HepG2 (cell line): ENCODE results near the gene DNAAF1. TPM values are rescaled to one million over a fixed set of nuclear protein-coding genes. Genes with fewer than 3 reads are reported as not detected.
A peak's percentile ranks its signal among the peaks of the same experiment; 100 is the strongest.

ENCODE experiments used
- ATAC-seq: fragments of 200-7000 bp; cut with Tn5 transposase; 3 replicates; pipeline ENCODE4 v1.9.1; 2020; ENCODE audit warnings: mild to moderate bottlenecking, moderate library complexity
- BruUV-seq: library from RNA; stranded (reverse); fragments of 400-500 nt; replicated peaks from 2 replicates; lab custom pipeline; 2021; lab: Mats Ljungman, UMichigan
- CTCF ChIA-PET: fragments of 300-600 bp; formaldehyde crosslinking; extraction: SDS; loops from one replicate; lab custom pipeline; 2021; ENCODE audit warnings: low total read pairs, inconsistent platforms, low intra/inter-chr PET ratio; lab: Yijun Ruan, JAX
- POLR2A ChIA-PET: fragments of 350-600 bp; sonication (Branson Sonifier 250); formaldehyde crosslinking; loops from one replicate; lab custom pipeline; 2020; ENCODE audit warnings: antibody characterized with exemption, inconsistent platforms; lab: Yijun Ruan, JAX
- DNase-seq: peaks from one replicate; pipeline ENCODE4 v3.0.0-alpha.2; 2015; ENCODE audit warnings: low spot score
- FAIRE-seq: peaks from 3 replicates; lab custom pipeline; 2011; peaks lifted over from hg19 to GRCh38; lab: Jason Lieb, UNC
- H2AFZ ChIP-seq: one replicate; pipeline ENCODE4 v1.6.1; 2011; ENCODE audit warnings: low read length, inconsistent platforms
- H3K27ac ChIP-seq: fragments of 300-600 bp; 3 replicates; pipeline ENCODE4 v1.8.0; 2011; ENCODE audit warnings: mixed run types, mild to moderate bottlenecking, mixed read lengths, low read length, inconsistent platforms; ENCODE audit not compliant: insufficient read depth; ENCODE audit errors: extremely low read length
- H3K27me3 ChIP-seq, 2 experiments: fragments of 200-600 bp in 1 of 2; 2 replicates in 1 of 2; 3 replicates in 1 of 2; pipeline versions ENCODE4 v1.6.0 to v1.8.0; 2011; ENCODE audit warnings: low read length in 2 of 2, mild to moderate bottlenecking in 2 of 2, moderate library complexity in 2 of 2, inconsistent platforms in 1 of 2; ENCODE audit not compliant: insufficient read depth in 2 of 2, control insufficient read depth in 1 of 2
- H3K36me3 ChIP-seq, 2 experiments: fragments of 200-600 bp in 1 of 2; replicated peaks in 1 of 2; 2 replicates in 1 of 2; 3 replicates in 1 of 2; pipeline versions ENCODE4 v1.5.1 to v1.8.0; 2011; ENCODE audit warnings: low read length in 2 of 2, inconsistent platforms in 1 of 2; ENCODE audit not compliant: insufficient read depth in 2 of 2, control insufficient read depth in 1 of 2
- H3K4me1 ChIP-seq: 2 replicates; pipeline ENCODE4 v1.5.1; 2012; ENCODE audit warnings: low read length, inconsistent platforms; ENCODE audit not compliant: insufficient read depth
- H3K4me2 ChIP-seq: 2 replicates; pipeline ENCODE4 v1.6.0; 2011; ENCODE audit warnings: low read depth, low read length, inconsistent platforms
- H3K4me3 ChIP-seq, 3 experiments: fragments of 200-600 bp in 1 of 3; sonication (generic), shearing (Covaris generic) in 1 of 3; replicated peaks in 1 of 3; 2 replicates each; pipeline ENCODE4 v1.5.1; 2011 to 2016; ENCODE audit warnings: low read length in 3 of 3, inconsistent platforms in 2 of 3, low read depth in 2 of 3, mild to moderate bottlenecking in 2 of 3, control low read depth in 1 of 3, mixed read lengths in 1 of 3; ENCODE audit not compliant: insufficient read depth in 1 of 3
- H3K79me2 ChIP-seq: one replicate; pipeline ENCODE4 v1.6.1; 2011; ENCODE audit warnings: low read length, inconsistent platforms; ENCODE audit not compliant: insufficient read depth
- H3K9ac ChIP-seq: 2 replicates; pipeline ENCODE4 v1.6.0; 2011; ENCODE audit warnings: mild to moderate bottlenecking, low read depth, low read length, inconsistent platforms; ENCODE audit not compliant: insufficient read depth
- H3K9me3 ChIP-seq: 2 replicates; pipeline ENCODE4 v1.5.1; 2012; ENCODE audit warnings: mild to moderate bottlenecking, low read length
- H4K20me1 ChIP-seq: 2 replicates; pipeline ENCODE4 v1.6.0; 2011; ENCODE audit warnings: inconsistent platforms, mild to moderate bottlenecking, low read length, moderate library complexity; ENCODE audit not compliant: insufficient read depth
- FIP1L1 ChIP-seq: fragments of 200-400 bp; formaldehyde crosslinking; IDR thresholded peaks from 2 replicates; pipeline ENCODE4 v1.6.1; 2018; ENCODE audit warnings: low read depth, mild to moderate bottlenecking, low read length, moderate library complexity, borderline replicate concordance; ENCODE audit not compliant: insufficient read depth
- FOXP4 ChIP-seq: sonication (generic); formaldehyde crosslinking; IDR thresholded peaks from 2 replicates; pipeline ENCODE4 v1.4.0; 2020; ENCODE audit warnings: missing genetic modification reagents
- ZBTB10 ChIP-seq: sonication (generic); formaldehyde crosslinking; IDR thresholded peaks from 2 replicates; pipeline ENCODE4 v1.4.0; 2020; ENCODE audit warnings: missing genetic modification reagents, borderline replicate concordance
- ZNF337 ChIP-seq: sonication (generic); formaldehyde crosslinking; IDR thresholded peaks from 2 replicates; pipeline ENCODE4 v1.5.1; 2020; ENCODE audit warnings: missing genetic modification reagents, low read depth, mild to moderate bottlenecking, borderline replicate concordance
- WGBS: methylation state at CpG from one replicate; pipeline ENCODE4 v1.1.6; 2017; ENCODE audit warnings: low lambda C conversion rate; 5-methylcytosine and 5-hydroxymethylcytosine counted together
- in situ Hi-C: cut with HindIII; loops from 2 replicates; pipeline ENCODE4 v1.10.0; 2017; ENCODE audit warnings: low pct_unique_long_range_greater_than_20kb; ENCODE audit not compliant: extremely low pct_ligation_motif_present
- intact Hi-C: fragments of 100-400 bp; cut with micrococcal nuclease; formaldehyde crosslinking; loops from one replicate; pipeline ENCODE4 v1.10.0; 2022; ENCODE audit not compliant: unreplicated experiment
- polyA plus RNA-seq, 8 experiments: library from polyadenylated mRNA; depleted of rRNA in 3 of 8; stranded (reverse) in 7 of 8; unstranded in 1 of 8; fragments of >200 nt; fragmentation: Illumina TruSeq in 4 of 8; extraction: Trizol in 4 of 8; gene quantifications; 2 replicates each; pipeline versions ENCODE4 v1.2.1 to v1.2.3, GENCODE V29; 2011 to 2016; ENCODE audit warnings: low read depth in 4 of 8, missing spikeins in 1 of 8, mixed read lengths in 1 of 8; ENCODE audit not compliant: insufficient read depth in 1 of 8
- total RNA-seq, 5 experiments: library from RNA; depleted of rRNA; stranded (reverse); fragments of >200 nt; fragmentation: Illumina TruSeq; extraction: Trizol; gene quantifications; 2 replicates each; pipeline ENCODE4 v1.2.3, GENCODE V29; 2016; ENCODE audit warnings: low read depth in 1 of 5

Gene DNAAF1
- total and polyA plus RNA-seq, 2 of the 13 experiments (the other 11 are each of a cell fraction or from before 2014, with no cell fraction given), result 0.04 TPM; not detected in 1

GRCh38 chr16:84184775-84185174 lies 39.7 kb downstream of the DNAAF1 start:
- no peaks in the 10 kb centered on the region for H3K9me3 ChIP-seq
- POLR2A ChIA-PET, result no interaction called here
- WGBS, result 98% methylated on average over 9 of the region's 10 CpGs
- H4K20me1 ChIP-seq, result no peaks in the 10 kb centered on the region
- H3K27me3 ChIP-seq, result no peaks in the 10 kb centered on the region
- in situ Hi-C loops (loop anchor here (25.0 kb wide), 1 partner anchor 222 kb away; the partner anchor contains the start of genes NECAB2 and OSGIN1), intact Hi-C loops (no loop called here)
- CTCF ChIA-PET, result no interaction called here
- DNase-seq (no peak), FAIRE-seq (no peak), ATAC-seq (no peak)
- H3K4me2 ChIP-seq, result peak overlapping the region; percentile 90; the same call in 1 of the 2 replicates
- no peak overlapping the region for H2AFZ ChIP-seq
- H3K79me2 ChIP-seq, result peaks cover 25% of the 10 kb centered on the region
- H3K36me3 ChIP-seq, result peaks cover 24 to 47% of the 10 kb centered on the region in 2 experiments; a peak in 4 of 5 replicates
- H3K27ac ChIP-seq, result no peak overlapping the region
- no TSS peak for BruUV-seq
- TF ChIP-seq ZNF337, result no peak
- no peak for TF ChIP-seq FIP1L1
- no peak for TF ChIP-seq ZBTB10 (CRISPR knock-in tag)
- TF ChIP-seq FOXP4 (CRISPR knock-in tag), result no peak
- peaks cover 14% of the 10 kb centered on the region for H3K4me1 ChIP-seq
- no peak overlapping the region for H3K9ac ChIP-seq
- H3K4me3 ChIP-seq, result no peak overlapping the region; a peak in 1 of 6 replicates
